Body of pancreas (tissue), 4 donors: ENCODE measurements around the gene ECHS1. TPM values are rescaled to one million over a fixed set of nuclear protein-coding genes. Genes with fewer than 3 reads are reported as not detected.

Experiments
- ATAC-seq: fragments of 150-250 bp; one replicate; pipeline ENCODE4 v1.9.1; 2016
- DNase-seq, 4 donors: peaks; one replicate each; pipeline ENCODE4 v3.0.0-alpha.2; 2019
- H3K27ac ChIP-seq, 4 donors: fragments of 200-600 bp; sonication (generic); 1 replicate in 3 of 4; 2 replicates in 1 of 4; pipeline versions ENCODE4 v1.5.1 to v1.6.1; 2016 to 2019; ENCODE audit warnings: mild to moderate bottlenecking in 1 of 4, mixed read lengths in 1 of 4, moderate library complexity in 1 of 4
- H3K27me3 ChIP-seq, 2 donors: fragments of 200-600 bp; sonication (generic); one replicate each; pipeline ENCODE4 v1.6.0; 2016; ENCODE audit warnings: mild to moderate bottlenecking in 1 of 2
- H3K36me3 ChIP-seq, 2 donors: fragments of 200-600 bp; sonication (generic); replicated peaks in 1 of 2; 2 replicates each; pipeline ENCODE4 v1.5.1; 2016; ENCODE audit warnings: low read depth in 2 of 2; ENCODE audit not compliant: insufficient read depth in 1 of 2
- H3K4me1 ChIP-seq: fragments of 200-600 bp; sonication (generic); one replicate; pipeline ENCODE4 v1.6.0; 2016
- H3K4me3 ChIP-seq, 2 donors: fragments of 200-600 bp; sonication (generic); 1 replicate in 1 of 2; 2 replicates in 1 of 2; pipeline ENCODE4 v1.5.1; 2016 to 2019
- H3K9me3 ChIP-seq, 3 donors: fragments of 200-600 bp; sonication (generic); 1 replicate in 2 of 3; 2 replicates in 1 of 3; pipeline ENCODE4 v1.5.1; 2016
- CTCF ChIP-seq, 7 experiments: fragments of 450-650 bp in 4 of 7; fragments of 200-600 bp in 3 of 7; sonication (generic) in 3 of 7; IDR thresholded peaks; one replicate each; pipeline ENCODE4 v1.5.1; 2016 to 2019; ENCODE audit warnings: antibody characterized with exemption in 7 of 7
- POLR2A ChIP-seq, 3 donors: fragments of 450-650 bp; IDR thresholded peaks; one replicate each; pipeline ENCODE4 v1.6.1; 2016; ENCODE audit warnings: antibody characterized with exemption in 3 of 3, mild to moderate bottlenecking in 2 of 3
- WGBS, 2 donors: methylation state at CpG; one replicate each; pipeline ENCODE4 v1.1.5; 2017; 5-methylcytosine and 5-hydroxymethylcytosine counted together
- intact Hi-C: fragments of 100-400 bp; cut with DNase I; formaldehyde crosslinking; loops from one replicate; pipeline ENCODE4 v1.15.1; 2023
- total RNA-seq, 2 donors: library from RNA; depleted of rRNA; stranded (reverse); fragments of >200 nt; gene quantifications; one replicate each; pipeline ENCODE4 v1.1.0, GENCODE V29; 2016

The ECHS1 gene
- total RNA-seq, 2 donors from 2014 or later = 44.4 to 71.9 TPM

- Histone ChIP-seq H3K27ac (no peak overlapping the region), H3K36me3 (peaks cover 10 to 14% of the 10 kb centered on the region in 2 donors), H3K4me3 (no peak overlapping the region), H3K4me1 (no peaks in the 10 kb centered on the region), H3K27me3 (no peaks in the 10 kb centered on the region), H3K9me3 (no peaks in the 10 kb centered on the region)
- 83% methylated on average over 10 of the region's 10 CpGs for WGBS, 2 donors
- intact Hi-C loops = no loop called here
- ATAC-seq (no peak), DNase-seq (no peak)
- TF ChIP-seq CTCF (IDR thresholded peaks at IDR 0.05) (no peak), POLR2A (IDR thresholded peaks at IDR 0.05) (no peak)
These were observed 27.7 kb upstream of the ECHS1 start for GRCh38 chr10:133400624-133401424.

GRCh38 chr10:133399123-133399601 lies 26.0 kb upstream of the ECHS1 start:
- H3K4me3 ChIP-seq = no peak overlapping the region
- no peak for DNase-seq
- H3K36me3 ChIP-seq = peaks cover 10% of the 10 kb centered on the region in 2 donors
- no peaks in the 10 kb centered on the region for H3K27me3 ChIP-seq
- TF ChIP-seq POLR2A (IDR thresholded peaks at IDR 0.05) (no peak), CTCF (IDR thresholded peaks at IDR 0.05) (no peak)
- peaks cover 12% of the 10 kb centered on the region for H3K4me1 ChIP-seq
- intact Hi-C loops = no loop called here
- H3K9me3 ChIP-seq = no peaks in the 10 kb centered on the region
- WGBS, 2 donors = 93 to 97% methylated on average over 17 to 19 of the region's 19 CpGs
- no peak overlapping the region for H3K27ac ChIP-seq
- no peak for ATAC-seq

GRCh38 chr10:133397938-133398337 lies 24.8 kb upstream of the ECHS1 start:
- peaks cover 5 to 9% of the 10 kb centered on the region in 2 donors for H3K36me3 ChIP-seq
- intact Hi-C loops = no loop called here
- H3K27ac ChIP-seq = no peak overlapping the region
- peaks cover 16% of the 10 kb centered on the region for H3K4me1 ChIP-seq
- no peaks in the 10 kb centered on the region for H3K27me3 ChIP-seq
- H3K4me3 ChIP-seq = no peak overlapping the region
- DNase-seq (no peak), ATAC-seq (no peak)
- H3K9me3 ChIP-seq = no peaks in the 10 kb centered on the region
- no peak for TF ChIP-seq CTCF (IDR thresholded peaks at IDR 0.05)
- no peak for TF ChIP-seq POLR2A (IDR thresholded peaks at IDR 0.05)
- WGBS, 2 donors = 93 to 98% methylated on average over 7 of the region's 7 CpGs

- H3K27ac ChIP-seq = no peak overlapping the region
- no peak overlapping the region for H3K4me3 ChIP-seq
- WGBS, 2 donors = 91 to 92% methylated on average over 19 of the region's 19 CpGs
- H3K36me3 ChIP-seq = peaks cover 2 to 5% of the 10 kb centered on the region in 2 donors
- H3K27me3 ChIP-seq = no peaks in the 10 kb centered on the region
- no peaks in the 10 kb centered on the region for H3K9me3 ChIP-seq
- intact Hi-C loops = no loop called here
- ATAC-seq (no peak), DNase-seq (no peak)
- peaks cover 16% of the 10 kb centered on the region for H3K4me1 ChIP-seq
- no peak for TF ChIP-seq POLR2A (IDR thresholded peaks at IDR 0.05)
- no peak for TF ChIP-seq CTCF (IDR thresholded peaks at IDR 0.05)
These were observed 23.0 kb upstream of the ECHS1 start for GRCh38 chr10:133396035-133396624.
